ENCODE data around the gene XYLT1. TPM values are rescaled to one million over a fixed set of nuclear protein-coding genes. Genes with fewer than 3 reads are reported as not detected.

Gene XYLT1
- total RNA-seq, 4 donors from 2014 or later = 5.6 to 14.9 (median 10.8) TPM

GRCh38 chr16:17128791-17129190 is 342.0 kb downstream of the XYLT1 start:
- WGBS, 2 donors = 90 to 93% methylated on average over 6 of the region's 6 CpGs
- Histone ChIP-seq H3K4me1 (no peaks in the 10 kb centered on the region), H3K36me3 (peaks cover 0 to 7% of the 10 kb centered on the region in 2 donors), H3K4me3 (replicated peaks in 1 of 3) (no peak overlapping the region), H3K9me3 (no peaks in the 10 kb centered on the region), H3K27ac (no peak overlapping the region), H3K27me3 (no peaks in the 10 kb centered on the region)
- intact Hi-C loops (cut with DNase I) = no loop called here
- TF ChIP-seq CTCF (IDR thresholded peaks at IDR 0.05) (no peak), POLR2A (IDR thresholded peaks at IDR 0.05) (no peak)
- DNase-seq = no peak

DNA sequence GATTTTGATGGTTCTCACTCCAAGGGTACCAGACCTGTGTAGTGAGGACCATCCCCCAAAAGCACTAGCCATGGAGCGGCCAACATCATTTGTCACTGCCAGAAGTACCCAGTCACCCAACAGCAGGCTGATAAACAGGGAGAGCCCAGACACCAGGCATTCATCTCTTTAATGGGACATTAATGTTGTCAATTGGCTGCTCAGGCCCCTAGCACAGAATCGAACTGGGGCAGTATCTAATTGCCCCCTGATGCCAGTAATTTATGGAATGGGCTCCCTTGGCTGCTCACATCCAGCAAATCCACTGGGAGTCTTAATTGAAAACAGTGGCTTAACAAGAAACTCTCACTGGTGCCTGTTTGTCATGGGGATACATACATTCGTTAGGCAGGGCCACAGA is 344.6 kb downstream of the XYLT1 start:
- H3K4me1 ChIP-seq = no peaks in the 10 kb centered on the region
- no peaks in the 10 kb centered on the region for H3K9me3 ChIP-seq
- no peak for TF ChIP-seq CTCF (IDR thresholded peaks at IDR 0.05)
- TF ChIP-seq POLR2A (IDR thresholded peaks at IDR 0.05) = no peak
- no peak overlapping the region for H3K4me3 ChIP-seq (replicated peaks in 1 of 3)
- no peak for DNase-seq
- no peaks in the 10 kb centered on the region for H3K27me3 ChIP-seq
- H3K36me3 ChIP-seq = peaks cover 0 to 7% of the 10 kb centered on the region in 2 donors
- 58 to 76% methylated on average over 2 to 3 of the region's 3 CpGs for WGBS, 2 donors
- intact Hi-C loops (cut with DNase I) = no loop called here
- H3K27ac ChIP-seq = no peak overlapping the region

DNA sequence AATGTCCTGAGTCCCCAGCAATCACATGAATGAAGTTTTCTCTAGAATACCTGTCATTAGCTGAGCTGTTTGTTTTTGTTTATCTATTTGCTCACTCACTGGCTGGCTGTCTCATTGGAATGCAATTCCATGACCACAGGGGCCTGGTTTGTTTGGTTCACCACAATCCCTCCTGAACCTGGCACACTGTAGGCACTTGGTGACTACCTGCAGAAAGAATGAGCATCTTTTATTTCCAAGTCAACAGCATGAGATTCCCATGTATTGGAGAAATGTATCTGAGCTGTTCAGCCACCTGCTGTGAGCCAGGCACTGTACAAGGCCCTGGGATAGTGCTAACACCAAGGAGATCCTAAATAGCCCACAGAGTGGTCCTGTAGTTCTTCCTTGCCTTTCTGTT is 345.1 kb downstream of the XYLT1 start:
- H3K4me3 ChIP-seq (replicated peaks in 1 of 3) = no peak overlapping the region
- DNase-seq = no peak
- H3K27ac ChIP-seq = no peak overlapping the region
- intact Hi-C loops (cut with DNase I) = no loop called here
- no peaks in the 10 kb centered on the region for H3K9me3 ChIP-seq
- no peak for TF ChIP-seq POLR2A (IDR thresholded peaks at IDR 0.05)
- no peak for TF ChIP-seq CTCF (IDR thresholded peaks at IDR 0.05)
- H3K4me1 ChIP-seq = no peaks in the 10 kb centered on the region
- peaks cover 0 to 7% of the 10 kb centered on the region in 2 donors for H3K36me3 ChIP-seq
- H3K27me3 ChIP-seq = no peaks in the 10 kb centered on the region

- H3K36me3 ChIP-seq = no peaks in the 10 kb centered on the region
- intact Hi-C loops (cut with DNase I) = no loop called here
Observed at GRCh38 chr16:17117906-17118577, 352.7 kb downstream of the XYLT1 start.

More at GRCh38 chr16:17117906-17118577, 352.7 kb downstream of the XYLT1 start:
- no peak for DNase-seq
- TF ChIP-seq POLR2A (IDR thresholded peaks at IDR 0.05) (no peak), CTCF (IDR thresholded peaks at IDR 0.05) (no peak)
- no peaks in the 10 kb centered on the region for H3K27me3 ChIP-seq
- no peaks in the 10 kb centered on the region for H3K4me1 ChIP-seq
- H3K9me3 ChIP-seq = no peaks in the 10 kb centered on the region
- H3K27ac ChIP-seq = no peak overlapping the region
- no peak overlapping the region for H3K4me3 ChIP-seq (replicated peaks in 1 of 3)
- 77 to 82% methylated on average over 5 of the region's 5 CpGs for WGBS, 2 donors

All from thyroid gland (tissue), 4 donors.